ENCODE data around the gene TGM2. TPM values are rescaled to one million over a fixed set of nuclear protein-coding genes. Genes with fewer than 3 reads are reported as not detected.

The TGM2 gene
- total RNA-seq, 4 donors from 2014 or later, result 31.4 to 216 (median 145) TPM

GRCh38 chr20:38186788-38187221, 21.7 kb upstream of the TGM2 start:
- H3K4me3 ChIP-seq, result no peak overlapping the region
- H3K27me3 ChIP-seq, result no peaks in the 10 kb centered on the region
- no peak for TF ChIP-seq POLR2A (IDR thresholded peaks at IDR 0.05)
- TF ChIP-seq CTCF (IDR thresholded peaks at IDR 0.05), result no peak
- no peak for DNase-seq
- no peaks in the 10 kb centered on the region for H3K36me3 ChIP-seq
- no peaks in the 10 kb centered on the region for H3K4me1 ChIP-seq
- H3K9me3 ChIP-seq, result no peaks in the 10 kb centered on the region
- H3K27ac ChIP-seq, result no peak overlapping the region

GRCh38 chr20:38184101-38184500, 19.0 kb upstream of the TGM2 start:
- H3K9me3 ChIP-seq, result no peaks in the 10 kb centered on the region
- no peak overlapping the region for H3K4me3 ChIP-seq
- no peak for TF ChIP-seq CTCF (IDR thresholded peaks at IDR 0.05)
- TF ChIP-seq POLR2A (IDR thresholded peaks at IDR 0.05), result no peak
- H3K4me1 ChIP-seq, result no peaks in the 10 kb centered on the region
- H3K27ac ChIP-seq, result no peak overlapping the region
- no peak for DNase-seq
- no peaks in the 10 kb centered on the region for H3K36me3 ChIP-seq
- H3K27me3 ChIP-seq, result no peaks in the 10 kb centered on the region

GRCh38 chr20:38181971-38182370, 16.9 kb upstream of the TGM2 start:
- Histone ChIP-seq H3K9me3 (no peaks in the 10 kb centered on the region), H3K4me1 (no peaks in the 10 kb centered on the region), H3K36me3 (no peaks in the 10 kb centered on the region), H3K27ac (no peak overlapping the region), H3K27me3 (no peaks in the 10 kb centered on the region), H3K4me3 (no peak overlapping the region)
- DNase-seq, result no peak
- TF ChIP-seq POLR2A (IDR thresholded peaks at IDR 0.05), result no peak
- no peak for TF ChIP-seq CTCF (IDR thresholded peaks at IDR 0.05)

- H3K9me3 ChIP-seq, result no peaks in the 10 kb centered on the region
- DNase-seq, result peak in 1 of 3 donors; percentile 27
Observed at GRCh38 chr20:38181207-38181801, 16.2 kb upstream of the TGM2 start.

GRCh38 chr20:38180781-38181180, 15.7 kb upstream of the TGM2 start:
- H3K9me3 ChIP-seq, result no peaks in the 10 kb centered on the region
- TF ChIP-seq POLR2A (IDR thresholded peaks at IDR 0.05) (no peak), CTCF (IDR thresholded peaks at IDR 0.05) (no peak)
- no peak overlapping the region for H3K4me3 ChIP-seq
- H3K36me3 ChIP-seq, result no peaks in the 10 kb centered on the region
- no peak for DNase-seq
- H3K27me3 ChIP-seq, result no peaks in the 10 kb centered on the region
- H3K4me1 ChIP-seq, result no peaks in the 10 kb centered on the region
- H3K27ac ChIP-seq, result no peak overlapping the region

More at GRCh38 chr20:38181207-38181801, 16.2 kb upstream of the TGM2 start:
- Histone ChIP-seq H3K36me3 (no peaks in the 10 kb centered on the region), H3K4me3 (no peak overlapping the region), H3K27ac (no peak overlapping the region), H3K27me3 (no peaks in the 10 kb centered on the region), H3K4me1 (no peaks in the 10 kb centered on the region)
- no peak for TF ChIP-seq CTCF (IDR thresholded peaks at IDR 0.05)
- TF ChIP-seq POLR2A (IDR thresholded peaks at IDR 0.05), result no peak

- H3K9me3 ChIP-seq, result no peaks in the 10 kb centered on the region
- H3K27ac ChIP-seq, result no peak overlapping the region
- H3K36me3 ChIP-seq, result no peaks in the 10 kb centered on the region
- no peaks in the 10 kb centered on the region for H3K4me1 ChIP-seq
- H3K27me3 ChIP-seq, result no peaks in the 10 kb centered on the region
- TF ChIP-seq POLR2A (IDR thresholded peaks at IDR 0.05) (no peak), CTCF (IDR thresholded peaks at IDR 0.05) (no peak)
- H3K4me3 ChIP-seq, result no peak overlapping the region
- DNase-seq, result no peak
Observed at GRCh38 chr20:38179846-38180245, 14.8 kb upstream of the TGM2 start.
